GM21528 (cell line): ENCODE results near the gene ESRRB.

ENCODE experiments used
- ATAC-seq: cut with Tn5 transposase; IDR thresholded peaks from one replicate; pipeline ENCODE4 v1.9.1; 2021; ENCODE audit warnings: mild to moderate bottlenecking, moderate library complexity; ENCODE audit not compliant: unreplicated experiment, low FRiP score

ESRRB gene

DNA sequence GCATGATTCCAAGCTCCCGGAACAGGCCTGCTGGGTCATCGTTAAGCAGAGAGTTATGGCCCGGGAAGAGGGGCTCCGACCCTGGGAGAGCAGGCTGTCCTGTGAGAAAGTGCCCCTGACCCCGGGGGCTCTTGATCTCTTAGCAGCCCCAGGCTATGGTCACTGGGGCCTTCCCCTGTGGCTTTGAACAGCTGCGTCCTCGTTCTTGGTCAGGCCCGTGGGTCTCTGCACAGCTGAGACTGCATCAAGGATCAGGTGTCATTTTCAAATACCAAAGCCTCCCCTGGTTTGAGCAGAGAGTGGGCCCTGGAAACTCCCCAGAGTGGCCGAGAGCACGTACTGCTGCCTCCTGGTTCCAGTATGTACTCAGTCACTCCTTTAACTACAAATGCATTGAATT, 114.8 kb downstream of the ESRRB start:
- no peak for ATAC-seq

DNA sequence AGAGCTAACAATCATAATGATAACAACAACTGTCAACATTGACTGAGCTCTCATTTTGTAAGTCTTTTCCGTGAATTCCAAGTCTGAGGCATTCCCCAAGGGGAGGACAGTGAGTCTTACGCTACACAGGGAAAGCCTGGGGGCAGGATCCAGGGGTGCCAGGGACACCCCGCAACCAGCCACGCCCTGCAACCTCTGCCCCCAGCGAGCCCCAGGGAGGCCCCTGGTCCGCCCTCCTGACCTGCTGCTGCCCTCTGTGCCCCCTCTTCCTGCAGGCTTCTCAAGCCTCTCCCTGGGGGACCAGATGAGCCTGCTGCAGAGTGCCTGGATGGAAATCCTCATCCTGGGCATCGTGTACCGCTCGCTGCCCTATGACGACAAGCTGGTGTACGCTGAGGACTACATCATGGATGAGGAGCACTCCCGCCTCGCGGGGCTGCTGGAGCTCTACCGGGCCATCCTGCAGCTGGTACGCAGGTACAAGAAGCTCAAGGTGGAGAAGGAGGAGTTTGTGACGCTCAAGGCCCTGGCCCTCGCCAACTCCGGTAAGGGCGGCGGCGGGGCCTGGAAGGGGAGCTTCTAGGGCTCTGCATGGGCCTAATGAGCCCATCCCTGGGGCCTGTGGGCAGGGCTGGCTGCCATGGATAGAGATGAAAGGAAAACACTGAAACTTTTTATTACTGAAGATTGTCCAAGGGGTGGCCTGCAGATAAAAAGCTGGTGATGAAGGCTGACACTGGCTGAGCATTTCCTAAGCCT, 115.4 kb downstream of the ESRRB start:
- no peak for ATAC-seq

DNA sequence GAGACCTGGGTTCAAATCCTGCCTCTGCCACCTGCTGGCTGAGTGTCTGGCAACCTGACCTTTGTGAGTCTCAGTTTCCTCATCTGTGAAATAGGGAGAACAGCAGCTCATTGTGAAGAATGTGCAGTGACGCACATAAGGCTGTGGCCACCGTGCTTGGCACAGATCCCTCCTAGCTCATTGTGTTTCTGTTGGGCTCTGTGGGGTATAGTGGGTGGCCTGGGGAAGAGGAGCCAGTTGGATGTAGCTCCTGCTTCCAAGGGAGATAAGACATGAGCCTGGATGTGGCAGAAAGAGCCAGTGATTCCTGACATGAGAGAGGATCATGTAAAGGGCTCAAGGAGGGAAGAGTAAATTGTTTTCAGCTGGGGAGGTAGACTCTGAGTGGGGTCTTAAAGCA, 120.0 kb downstream of the ESRRB start:
- no peak for ATAC-seq

DNA sequence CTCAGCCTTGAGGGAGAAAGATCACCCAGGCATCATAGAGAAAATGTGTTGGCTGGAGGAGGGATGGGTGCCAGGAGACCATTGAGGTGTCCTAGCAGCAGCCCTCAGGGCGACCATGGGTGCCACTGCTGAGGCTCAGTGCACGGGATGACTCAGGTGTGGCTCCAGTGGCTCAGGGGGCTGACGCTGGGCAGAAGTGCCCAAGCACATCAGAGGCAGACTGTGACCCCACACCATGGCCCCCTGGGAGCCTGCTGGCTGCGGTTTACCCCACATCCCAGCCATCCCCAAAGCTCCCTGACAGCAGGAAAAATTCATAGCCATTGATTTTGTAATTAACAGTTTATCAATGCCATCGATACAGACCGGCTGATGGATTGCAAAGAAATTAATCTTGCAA, 120.7 kb downstream of the ESRRB start:
- ATAC-seq: no peak

DNA sequence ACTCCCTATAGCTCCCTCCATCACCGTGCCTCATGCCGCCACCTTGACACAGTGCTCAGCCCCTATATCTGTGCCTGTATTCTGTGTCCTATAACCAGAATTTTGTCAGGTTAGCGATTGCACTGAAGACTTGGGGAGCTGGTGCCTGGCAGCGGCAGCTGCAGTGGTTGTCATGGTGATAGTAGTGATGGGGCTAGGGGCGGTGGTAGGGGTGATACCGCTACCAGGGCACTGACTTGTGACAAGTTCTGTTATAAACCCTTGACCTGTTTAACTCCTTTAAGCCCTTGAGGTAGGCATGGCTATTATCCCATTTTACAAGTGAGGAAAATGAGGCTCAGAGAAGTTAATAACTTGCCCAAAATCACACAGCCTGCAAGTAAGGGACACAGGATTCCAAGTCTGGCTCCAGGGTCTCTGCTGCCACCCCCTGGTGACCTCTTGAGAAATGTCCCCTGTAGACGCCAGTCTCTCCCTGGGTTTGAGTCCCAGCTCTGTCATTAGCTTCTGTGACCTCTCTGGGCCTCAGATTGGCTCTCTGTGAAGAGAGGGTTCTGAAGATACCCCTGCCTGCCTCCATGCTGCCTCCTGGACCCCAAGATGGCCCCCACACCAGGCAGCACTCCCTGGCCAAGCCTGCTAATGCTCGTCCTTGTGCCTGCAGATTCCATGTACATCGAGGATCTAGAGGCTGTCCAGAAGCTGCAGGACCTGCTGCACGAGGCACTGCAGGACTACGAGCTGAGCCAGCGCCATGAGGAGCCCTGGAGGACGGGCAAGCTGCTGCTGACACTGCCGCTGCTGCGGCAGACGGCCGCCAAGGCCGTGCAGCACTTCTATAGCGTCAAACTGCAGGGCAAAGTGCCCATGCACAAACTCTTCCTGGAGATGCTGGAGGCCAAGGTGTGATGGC, 121.9 kb downstream of the ESRRB start:
- ATAC-seq: no peak

DNA sequence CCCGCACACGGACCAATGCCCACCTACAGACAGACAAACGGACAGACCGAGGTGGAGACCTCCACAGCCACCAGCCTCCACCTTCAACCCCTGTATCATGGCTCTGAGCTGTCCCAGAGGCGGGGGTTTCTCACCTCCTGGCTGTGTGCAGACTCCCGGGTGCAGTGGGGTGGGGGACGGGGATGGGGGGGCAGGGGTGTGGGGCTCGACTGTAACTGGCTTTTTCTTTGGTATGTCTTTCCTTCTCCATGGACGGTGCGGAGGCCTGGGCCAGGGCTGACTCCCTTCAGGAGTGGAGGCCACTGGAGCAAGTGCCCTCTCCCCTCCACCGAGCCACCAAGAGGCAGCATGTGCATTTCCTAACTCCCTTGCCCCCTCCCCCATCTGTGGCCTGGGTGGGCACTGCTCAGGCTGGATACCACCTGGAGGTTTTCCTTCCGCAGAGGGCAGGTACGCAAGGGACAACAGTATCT, 122.6 kb downstream of the ESRRB start:
- ATAC-seq: no peak

DNA sequence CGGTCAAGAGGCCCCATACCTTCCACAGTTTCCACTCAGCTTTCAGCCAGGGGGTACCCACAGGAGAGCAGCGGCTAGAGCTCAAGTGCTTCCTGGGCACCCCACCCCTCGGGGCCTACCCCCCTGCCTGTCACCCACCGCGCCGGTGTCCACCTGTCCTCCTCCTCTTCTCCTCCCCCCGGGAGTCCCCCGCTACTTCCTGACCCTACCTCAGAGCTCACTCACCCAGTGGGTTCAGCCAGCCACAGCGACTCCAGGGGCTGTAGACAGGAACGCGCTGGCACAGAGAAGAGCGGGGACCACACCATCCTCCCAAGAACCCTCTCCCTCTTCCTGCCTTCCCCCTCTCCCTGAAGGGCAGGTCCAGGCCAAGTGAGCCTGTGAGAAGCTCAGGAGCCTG, 123.0 kb downstream of the ESRRB start:
- no peak for ATAC-seq

DNA sequence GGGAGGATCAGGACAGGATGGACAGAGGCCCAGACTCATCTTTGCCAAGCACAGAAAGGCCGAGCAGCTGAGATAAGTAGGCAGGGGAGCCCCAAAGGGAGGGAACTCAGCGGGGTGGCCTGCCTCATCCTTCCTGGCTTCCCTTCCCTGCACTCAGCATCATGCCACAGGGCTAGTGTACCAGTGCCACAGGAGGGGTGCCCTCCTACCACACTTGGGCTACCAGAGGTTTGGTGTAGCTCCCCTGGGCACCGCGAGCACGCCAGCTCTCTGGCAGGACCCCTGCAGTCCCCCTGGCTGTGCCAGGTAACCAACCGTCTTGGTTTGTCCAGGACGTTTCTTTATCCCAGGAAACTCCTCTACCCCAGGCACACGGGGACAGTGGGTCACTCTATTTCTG, 123.5 kb downstream of the ESRRB start:
- ATAC-seq: no peak

DNA sequence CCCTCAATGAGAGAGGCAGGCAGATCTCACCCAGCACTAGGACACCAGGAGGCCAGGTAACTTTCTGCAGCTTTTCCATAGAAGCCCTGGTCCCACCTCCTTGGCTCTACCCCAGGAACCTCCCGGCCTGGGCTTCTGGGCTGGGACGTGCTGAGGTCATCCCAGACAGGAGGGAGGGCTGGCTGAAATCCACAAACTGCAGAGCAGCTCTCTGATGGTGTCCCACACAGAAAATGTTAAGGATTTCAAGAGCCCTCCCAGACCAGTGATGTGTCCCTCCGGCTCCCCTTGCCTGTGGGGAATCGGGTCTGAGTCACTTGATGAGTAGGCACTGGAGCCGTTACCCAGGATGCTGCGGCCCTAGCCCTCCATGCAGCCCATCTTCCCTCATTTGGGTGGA, 124.1 kb downstream of the ESRRB start:
- ATAC-seq: no peak

DNA sequence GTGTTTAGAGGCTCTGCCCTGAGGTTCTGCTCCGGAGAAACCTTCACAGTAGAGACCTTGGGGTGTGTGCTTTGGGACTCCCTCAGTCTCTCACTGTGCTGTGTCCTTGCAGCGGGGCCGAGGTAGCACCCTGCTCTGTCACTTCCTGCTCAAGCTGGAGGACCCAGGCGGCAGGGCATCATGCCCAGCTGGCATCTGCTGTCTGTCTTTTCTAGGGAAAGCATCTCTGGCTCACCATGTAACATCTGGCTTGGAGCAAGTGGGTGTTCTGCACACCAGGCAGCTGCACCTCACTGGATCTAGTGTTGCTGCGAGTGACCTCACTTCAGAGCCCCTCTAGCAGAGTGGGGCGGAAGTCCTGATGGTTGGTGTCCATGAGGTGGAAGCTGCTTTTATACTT, 124.5 kb downstream of the ESRRB start:
- no peak for ATAC-seq

DNA sequence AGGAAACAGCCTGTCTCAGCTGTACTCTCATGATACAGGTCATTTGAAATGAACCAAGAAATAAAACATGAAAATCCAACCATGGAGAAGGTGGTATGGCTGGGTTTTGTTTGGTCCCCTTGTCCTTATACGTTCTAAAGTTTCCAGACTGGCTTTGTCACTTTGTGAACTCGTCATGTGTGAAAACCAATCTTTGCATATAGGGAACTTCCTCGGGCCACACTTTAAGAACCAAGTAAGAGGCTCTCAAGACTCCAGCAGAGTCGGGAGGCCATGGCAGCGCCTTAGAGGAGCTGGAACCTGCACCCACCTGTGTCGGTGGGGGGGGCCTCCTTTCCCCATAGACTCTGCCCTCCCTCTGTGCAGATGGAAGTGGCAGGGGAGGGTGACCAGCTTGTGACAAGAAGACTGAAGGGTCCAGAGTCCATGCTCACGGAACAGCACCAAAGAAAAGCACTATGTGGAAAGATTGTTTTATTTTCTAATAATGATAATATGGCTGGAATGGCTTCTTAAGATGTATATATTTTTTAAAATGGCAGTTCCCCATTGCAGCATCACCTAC, 125.3 kb downstream of the ESRRB start:
- ATAC-seq: no peak

DNA sequence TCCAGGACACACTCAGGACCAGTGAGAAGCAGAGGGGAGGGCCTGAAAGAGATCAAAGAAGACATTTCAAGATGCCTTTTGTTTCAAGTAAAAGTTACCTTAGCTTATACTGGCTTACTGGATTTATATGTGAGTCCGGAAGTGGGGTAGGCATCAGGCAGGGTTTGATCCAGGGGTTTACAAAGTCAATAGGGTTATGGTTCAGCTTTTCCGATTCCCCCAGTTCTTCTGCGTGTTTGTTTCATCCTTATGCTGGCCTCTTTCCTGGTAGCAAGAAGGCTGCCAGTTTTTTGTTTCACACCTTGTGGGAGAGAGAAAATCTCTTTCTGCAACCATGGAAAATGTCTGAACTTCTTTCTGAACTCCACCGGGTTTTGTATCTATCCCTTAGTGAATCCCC, 126.3 kb downstream of the ESRRB start:
- no peak for ATAC-seq

DNA sequence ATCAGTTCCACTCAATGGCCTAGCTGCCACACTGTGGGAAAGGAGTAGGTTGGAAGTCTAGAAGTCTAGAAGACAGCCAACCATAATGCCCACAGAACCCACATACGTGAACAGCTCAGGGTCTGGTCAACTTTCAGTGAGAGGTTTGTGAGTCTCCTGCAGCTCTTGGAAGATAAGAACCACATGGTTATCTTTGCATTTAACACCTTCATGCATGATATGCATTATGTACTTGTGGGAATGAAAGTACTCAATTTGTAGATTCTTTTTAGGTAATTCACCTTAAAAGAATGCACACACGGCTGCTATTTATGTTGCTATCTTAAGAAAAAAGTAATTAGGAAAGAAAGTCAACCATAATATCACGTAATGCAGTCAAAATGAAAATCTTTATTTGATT, 126.7 kb downstream of the ESRRB start:
- no peak for ATAC-seq

DNA sequence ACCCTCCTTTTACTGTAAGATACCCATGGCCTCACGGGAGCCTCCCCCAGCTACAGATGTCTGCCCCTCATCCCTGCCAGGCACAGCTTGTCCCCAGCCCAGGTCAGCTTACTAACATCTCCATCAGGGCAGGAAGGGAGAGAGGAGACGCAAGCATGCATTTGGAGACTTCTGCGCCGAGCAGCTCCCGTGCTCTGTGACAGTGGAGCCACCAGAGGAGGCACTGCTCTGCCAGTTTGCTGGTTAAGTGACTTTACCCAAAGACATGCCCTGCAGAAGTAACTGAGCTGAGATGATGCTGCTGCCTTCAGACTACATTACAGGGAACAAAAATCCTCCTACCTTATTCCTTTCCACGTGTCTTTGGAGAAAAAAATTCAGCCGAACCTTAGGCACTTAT, 133.4 kb downstream of the ESRRB start:
- ATAC-seq: no peak

DNA sequence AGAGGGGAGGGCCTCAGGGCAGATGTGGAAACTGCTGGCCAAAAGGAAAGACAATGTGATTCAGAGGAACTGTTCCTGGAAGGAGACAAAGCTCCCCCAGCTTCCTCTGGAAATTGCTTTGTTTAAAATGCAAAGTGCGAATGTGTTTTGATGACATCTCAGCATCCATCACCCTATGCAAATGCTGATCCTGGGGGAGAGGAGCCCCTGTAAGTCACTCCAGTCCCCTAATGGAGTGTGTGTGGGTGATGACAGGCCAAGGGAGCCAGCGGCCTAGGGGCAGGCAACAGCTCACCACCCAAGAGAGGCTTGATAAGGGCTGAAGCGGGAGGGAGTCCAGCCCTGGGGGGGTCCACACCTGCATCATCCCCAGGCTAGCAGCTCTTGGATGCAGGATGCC, 134.2 kb downstream of the ESRRB start:
- no peak for ATAC-seq

DNA sequence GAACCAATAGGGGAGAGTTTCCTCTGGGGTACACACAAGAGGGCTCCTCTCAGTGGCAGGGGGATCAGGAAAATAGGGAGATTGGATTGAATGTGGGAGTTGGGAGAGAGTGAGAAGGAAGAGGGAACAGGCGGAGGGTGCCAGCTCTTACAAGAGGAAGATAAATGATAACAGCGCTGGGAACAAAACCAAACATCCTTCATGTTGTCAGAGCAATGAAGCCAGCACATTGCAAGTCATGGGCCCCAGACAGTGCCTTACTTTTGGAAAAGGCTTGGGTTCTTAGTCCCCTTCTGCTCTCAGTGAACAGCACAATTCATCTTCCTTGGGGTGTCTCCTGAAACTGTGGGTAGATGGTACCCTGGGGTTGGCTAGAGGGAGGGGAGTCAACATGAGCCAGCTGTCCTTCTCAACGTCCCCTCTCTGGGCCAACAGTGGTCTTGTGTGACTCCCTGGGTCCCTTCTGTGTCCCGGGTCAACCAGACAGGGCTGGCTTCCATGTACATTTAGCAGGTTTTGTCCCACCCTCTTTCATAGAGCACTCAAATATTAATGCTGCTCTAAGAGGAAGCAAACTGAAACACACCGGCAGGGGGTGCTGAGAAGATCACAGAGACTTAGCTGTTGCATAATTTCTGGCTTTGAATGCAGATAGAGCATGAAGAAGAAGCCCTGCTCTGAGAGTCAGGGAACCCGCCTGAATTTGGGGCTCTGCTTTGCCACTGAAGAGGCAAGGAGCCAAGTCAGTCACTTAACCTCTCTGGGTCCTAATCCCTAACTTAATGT, 138.5 kb downstream of the ESRRB start:
- ATAC-seq: no peak

DNA sequence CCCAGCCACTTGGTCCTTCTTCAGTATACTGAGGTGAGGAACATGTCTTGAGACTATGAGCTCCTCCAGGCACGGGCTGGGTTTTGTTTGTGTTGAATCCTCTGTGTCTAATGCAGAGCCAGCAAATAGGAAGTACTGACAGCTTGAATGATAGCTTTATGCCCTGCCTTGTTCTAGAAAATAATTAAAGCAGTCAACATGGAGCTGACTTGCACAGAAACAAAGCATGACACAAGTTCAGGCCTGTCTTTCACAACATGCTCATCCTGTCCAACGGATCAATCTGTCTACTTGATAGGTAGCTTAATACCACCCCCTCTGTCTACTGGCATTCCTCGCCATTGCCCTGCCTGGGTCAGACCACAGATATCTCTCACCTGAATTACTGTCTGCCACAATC, 140.9 kb downstream of the ESRRB start:
- no peak for ATAC-seq

DNA sequence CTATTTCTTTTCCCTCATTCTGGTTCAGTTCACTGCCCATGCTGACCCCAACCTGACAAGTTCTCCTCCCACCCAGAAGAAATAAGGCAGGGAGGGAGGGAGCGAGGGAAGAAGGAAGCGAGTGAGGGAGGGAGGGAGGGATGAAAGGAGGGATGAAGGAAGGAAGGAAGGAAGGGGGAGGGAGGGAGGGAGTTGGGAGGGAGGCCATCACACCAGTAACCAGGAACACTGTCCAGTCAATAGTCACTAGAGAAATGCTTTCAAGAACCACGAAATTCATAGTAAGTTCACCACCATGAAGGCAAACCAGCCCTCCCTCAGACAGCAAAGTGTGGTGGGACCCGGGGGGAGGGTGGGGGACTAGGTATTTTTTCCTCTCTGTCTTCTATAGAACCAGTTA, 142.4 kb downstream of the ESRRB start:
- ATAC-seq: no peak

DNA sequence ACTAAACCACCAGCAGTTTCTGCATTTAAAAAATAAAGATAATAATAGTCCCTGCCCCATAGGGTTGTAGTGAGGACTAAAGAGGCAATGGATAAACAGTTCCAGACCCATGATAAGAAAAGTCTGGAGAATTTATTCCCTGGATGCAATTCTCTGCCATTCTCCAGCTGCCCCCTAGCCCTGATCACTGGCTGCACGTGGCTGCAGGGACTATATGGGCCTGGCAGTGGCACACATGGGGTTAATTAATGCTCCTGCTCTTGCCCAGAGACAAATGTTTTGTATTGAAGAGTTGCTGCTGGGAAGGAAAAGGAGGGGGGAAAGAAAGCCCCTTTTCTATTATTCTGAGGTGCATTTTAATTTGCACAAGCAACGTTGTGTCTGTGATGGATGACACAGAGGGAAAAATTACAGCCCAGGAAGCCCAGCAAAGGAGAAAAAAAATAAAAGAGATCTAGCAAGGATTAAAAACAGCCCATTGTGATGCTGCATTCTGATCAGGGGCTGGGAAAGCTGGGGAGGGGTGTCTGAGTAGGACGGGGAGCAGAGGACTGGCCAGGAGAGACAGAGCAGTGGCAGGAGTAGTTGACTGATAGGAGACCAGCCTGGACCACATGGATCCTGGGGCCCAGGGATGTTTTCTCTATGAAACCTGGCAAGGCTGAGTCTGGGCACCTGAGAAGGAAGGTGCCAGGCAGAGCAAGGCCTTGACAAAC, 149.3 kb downstream of the ESRRB start:
- ATAC-seq: no peak

DNA sequence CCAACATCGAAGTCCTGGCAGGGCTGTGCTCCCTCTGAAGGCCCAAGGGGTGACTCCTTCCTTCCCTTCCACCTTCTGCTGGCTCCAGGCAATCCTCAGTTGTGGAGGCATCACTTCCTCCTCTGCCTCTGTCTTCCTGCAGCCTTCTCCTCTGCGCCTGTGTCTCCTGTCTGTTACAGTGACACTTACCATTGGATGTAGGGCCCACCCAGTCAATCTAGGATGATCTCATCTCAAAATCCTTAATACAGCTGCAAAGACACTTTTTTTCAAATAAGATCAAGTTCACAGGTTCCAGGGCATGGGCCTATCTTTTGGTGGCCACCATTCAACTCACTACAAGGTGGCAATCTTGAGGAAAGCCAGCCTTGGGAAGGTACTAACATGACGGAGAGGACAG, 155.1 kb downstream of the ESRRB start:
- no peak for ATAC-seq
